A375 (cell line): ENCODE data around the gene SLC16A9. TPM values are rescaled to one million over a fixed set of nuclear protein-coding genes. Genes with fewer than 3 reads are reported as not detected.

Experiments used
- total RNA-seq: library from RNA; depleted of rRNA; stranded (reverse); fragments of >200 nt; shearing (Covaris generic); gene quantifications from 2 replicates; pipeline ENCODE4 v1.2.3, GENCODE V29; 2014; rRNA removed

Gene SLC16A9
- 0.87 and 1.1 TPM in 2 replicates for total RNA-seq

GRCh38 chr10:59709395-59710125, at the start of gene SLC16A9:
SLC16A9 (minus strand) TSS chr10:59709850; CDS start chr10:59684291, 25,559 bp downstream.

GRCh38 chr10:59753267-59753666, 43.6 kb upstream of the SLC16A9 start, which contains the start of gene MRLN:
MRLN (minus strand) TSS chr10:59753455.

Other genes with a start within 250 kb of the SLC16A9 start
- gene MRLN, start 43.6 kb upstream of the SLC16A9 start, total RNA-seq, result not detected in 2 replicates
- gene CCDC6, start 196.7 kb upstream of the SLC16A9 start, total RNA-seq, result 10.3 and 10.5 TPM in 2 replicates